DMS114 treated with DMSO at 0.1 percent for 48 hours (cell line): ENCODE measurements around the gene LANCL2.
"Not testable (repeated sequence)": the region's sequence is repeated elsewhere in the genome, so short reads cannot be mapped to it uniquely, and the experiment has no call there.

Source experiments
- DNase-seq: peaks from one replicate; lab custom pipeline; 2025; ENCODE audit not compliant: unreplicated experiment; lab: John Stamatoyannopoulos, UW

The LANCL2 gene

DNA sequence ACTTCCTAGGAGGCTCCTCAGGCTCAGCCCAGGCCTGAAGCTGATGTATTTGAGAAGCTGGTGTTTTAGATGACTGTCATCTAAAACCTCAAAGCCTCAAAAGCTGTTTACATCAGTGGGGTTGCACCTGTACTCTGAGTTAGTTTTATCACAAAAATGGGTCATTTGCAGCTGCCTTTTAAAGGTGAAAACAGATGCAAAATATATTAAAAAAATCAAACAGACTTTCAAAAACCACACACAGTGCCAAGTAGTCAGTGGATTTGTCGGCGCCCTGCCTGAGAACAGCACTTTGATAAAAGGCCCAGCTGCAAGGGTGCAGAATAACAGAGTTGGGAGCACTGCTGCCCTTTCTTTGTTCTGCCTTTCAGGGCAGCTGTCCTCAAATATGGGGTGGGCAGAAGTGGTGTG lies 104.1 kb downstream of the LANCL2 start:
- DNase-seq: no peak

DNA sequence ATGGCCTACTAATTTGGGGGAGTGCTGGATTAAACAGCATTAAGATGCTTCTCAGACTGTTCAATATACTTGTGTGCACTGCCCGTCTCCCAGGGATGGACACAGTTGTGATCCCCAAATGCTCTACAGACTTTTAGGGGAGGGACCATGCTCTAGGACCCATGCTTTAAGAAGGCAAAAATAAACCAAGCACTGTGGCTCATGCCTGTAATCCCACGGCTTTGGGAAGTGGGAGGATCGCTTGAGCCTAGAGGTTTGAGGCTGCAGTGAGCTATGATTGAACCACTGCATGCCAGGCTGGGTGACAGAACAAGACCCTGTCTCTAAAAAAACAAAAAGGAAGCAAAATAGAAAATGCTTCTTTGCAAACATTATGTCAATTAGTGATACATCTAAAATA lies 104.6 kb downstream of the LANCL2 start:
- no peak for DNase-seq

DNA sequence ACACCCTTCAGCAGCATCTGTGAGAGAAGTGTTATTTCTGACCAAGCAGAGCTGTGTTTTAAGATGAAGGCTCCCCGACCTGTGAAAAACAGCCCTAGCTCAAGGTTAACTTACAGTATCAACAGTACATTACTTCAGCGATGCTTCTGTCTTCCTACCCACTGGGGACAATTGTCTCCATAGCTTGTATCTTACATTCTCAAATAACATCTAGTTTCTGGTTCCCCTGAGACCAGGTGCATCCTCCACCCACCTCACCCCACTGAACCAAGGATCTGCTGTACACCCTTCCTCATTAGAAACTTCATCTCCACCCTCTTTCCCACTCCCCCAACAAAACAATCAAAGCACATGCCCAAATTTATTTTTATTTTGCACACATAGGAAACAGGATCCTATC lies 105.1 kb downstream of the LANCL2 start:
- DNase-seq: no peak

DNA sequence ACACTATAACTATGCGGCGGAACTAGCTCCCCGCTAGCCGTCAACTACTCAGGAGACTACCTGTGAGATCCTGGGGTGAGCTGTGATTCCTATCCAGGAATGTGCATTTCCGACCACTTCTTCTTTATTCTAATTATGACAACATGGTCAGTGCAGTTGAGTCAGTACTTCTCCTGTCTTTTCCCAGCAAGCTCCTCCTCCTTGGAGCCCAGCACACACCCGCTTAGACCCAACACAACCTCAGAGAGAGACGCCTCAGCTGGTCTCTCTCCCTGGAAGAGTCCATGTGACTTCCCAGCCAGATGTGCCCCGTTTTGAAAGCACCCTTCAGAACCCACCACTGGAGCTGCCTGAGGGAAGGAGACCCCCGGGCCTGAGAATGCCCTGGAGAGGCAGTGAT lies 106.5 kb downstream of the LANCL2 start:
- DNase-seq: not testable (repeated sequence)

DNA sequence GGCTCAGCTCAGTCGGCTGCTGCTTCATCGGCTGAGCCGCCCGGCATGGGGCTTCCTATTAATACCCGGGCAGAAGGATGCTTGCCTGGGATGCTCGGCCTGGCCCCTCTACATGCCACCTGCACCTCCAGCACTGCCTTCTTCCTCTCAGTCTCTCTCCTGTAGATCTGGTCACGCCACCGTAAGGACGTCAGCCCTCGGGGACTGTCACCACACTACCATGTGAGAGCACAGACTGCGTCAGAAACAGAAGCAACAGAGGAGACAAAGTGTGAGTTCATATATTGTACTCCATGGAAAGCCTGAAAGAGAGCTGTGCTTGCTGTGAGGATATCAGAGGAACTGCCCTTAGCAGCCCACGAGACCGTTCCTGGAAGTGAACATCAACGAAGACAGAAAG lies 107.3 kb downstream of the LANCL2 start:
- DNase-seq: not testable (repeated sequence)

DNA sequence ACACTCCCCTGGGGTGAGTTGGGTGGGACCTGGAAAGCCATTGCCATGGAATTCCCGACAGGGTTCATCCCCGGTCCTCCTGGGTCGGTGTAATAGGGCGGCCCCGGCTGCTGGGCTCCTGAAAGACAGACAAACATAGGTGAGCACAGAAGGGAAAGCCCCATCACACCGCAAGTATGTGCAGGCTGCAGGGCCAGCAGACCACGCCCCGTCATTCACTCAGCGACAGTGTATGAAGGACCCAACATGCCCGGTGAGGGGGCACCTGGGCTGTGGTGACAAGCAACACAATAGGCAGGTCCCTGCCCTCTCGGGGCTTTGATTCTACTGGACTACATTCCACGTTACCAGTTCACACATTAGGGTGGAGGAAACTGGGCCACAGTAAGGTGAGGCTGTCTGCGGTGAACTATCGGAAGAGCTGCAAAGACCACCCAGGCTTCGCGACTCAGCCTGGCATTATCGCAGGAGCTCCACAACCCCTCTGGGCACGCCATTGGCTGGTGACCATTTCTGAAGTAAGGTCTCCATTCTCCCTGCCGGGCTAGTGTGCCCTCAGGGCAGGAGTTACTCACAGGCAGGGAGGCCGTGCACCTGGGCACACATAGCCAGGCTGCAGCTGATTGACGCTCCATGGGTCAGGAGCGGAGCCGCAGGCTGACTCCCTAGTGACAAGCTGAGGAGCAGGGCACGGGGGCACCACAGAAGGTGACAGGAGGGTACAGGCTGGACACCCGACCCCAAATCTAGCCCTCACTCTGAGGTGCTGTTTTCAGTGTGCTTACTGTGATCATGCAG lies 108.0 kb downstream of the LANCL2 start:
- no peak for DNase-seq

DNA sequence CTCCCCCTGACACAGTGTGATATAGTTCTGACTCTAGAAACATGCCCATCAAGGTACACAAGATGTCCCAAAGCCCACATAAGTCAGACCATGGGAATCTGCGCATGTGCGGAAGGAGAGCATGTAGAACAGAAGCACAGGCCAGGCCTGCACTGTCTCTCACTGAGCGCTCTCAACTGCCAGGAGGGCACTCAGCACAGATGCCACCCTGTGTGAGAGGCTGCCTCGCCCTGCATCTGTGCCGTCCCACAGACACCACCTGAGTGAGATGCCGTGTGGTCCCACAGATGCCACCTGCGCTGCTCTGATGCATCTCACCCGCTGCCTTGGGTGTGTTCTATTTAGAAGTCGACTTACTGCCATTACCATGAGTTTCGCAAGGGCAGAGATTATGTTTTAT lies 108.8 kb downstream of the LANCL2 start:
- DNase-seq: no peak

DNA sequence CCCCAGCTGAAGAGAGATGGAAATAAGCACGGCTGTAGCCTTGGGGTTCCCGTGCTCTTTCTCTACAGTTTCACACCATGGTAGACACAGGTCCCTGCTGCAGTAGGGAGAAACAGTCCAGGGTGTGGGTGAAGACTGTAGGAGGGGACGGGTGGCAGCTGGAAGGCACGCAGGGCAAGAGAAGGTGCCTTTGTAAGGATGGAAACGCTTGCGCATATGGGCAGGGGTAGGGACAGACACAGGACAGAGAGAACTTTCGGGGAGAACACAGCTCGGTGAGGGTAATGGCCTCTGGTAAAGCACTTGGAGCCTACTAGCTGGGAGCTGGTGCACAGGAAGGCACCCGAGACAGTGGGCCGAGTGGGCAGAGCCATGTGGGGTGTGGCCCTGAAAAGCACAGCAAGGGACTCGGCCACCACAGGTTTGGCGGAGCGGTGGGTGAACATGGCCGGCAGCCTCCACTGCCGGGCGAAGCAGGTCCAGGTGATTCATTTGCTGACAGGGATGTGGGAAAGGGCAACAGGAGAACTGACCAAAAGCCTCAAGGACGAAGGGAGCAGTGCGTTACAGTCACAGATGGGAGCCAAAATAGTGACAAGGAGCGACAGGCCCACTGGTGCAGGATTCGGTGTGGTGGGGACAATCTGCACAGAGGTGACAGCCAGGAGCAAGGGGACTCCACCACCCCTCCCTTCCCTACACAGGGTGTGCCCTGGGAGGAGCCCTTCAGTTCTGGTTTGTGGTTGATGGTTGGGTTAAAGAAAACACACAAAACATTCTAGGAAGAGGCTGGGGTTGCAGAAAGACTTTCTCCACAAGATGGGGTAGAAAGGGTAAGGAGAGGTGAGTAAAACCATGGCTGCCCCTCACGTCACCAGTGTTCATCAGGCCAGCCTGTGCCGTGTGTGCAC lies 110.1 kb downstream of the LANCL2 start:
- DNase-seq: no peak

DNA sequence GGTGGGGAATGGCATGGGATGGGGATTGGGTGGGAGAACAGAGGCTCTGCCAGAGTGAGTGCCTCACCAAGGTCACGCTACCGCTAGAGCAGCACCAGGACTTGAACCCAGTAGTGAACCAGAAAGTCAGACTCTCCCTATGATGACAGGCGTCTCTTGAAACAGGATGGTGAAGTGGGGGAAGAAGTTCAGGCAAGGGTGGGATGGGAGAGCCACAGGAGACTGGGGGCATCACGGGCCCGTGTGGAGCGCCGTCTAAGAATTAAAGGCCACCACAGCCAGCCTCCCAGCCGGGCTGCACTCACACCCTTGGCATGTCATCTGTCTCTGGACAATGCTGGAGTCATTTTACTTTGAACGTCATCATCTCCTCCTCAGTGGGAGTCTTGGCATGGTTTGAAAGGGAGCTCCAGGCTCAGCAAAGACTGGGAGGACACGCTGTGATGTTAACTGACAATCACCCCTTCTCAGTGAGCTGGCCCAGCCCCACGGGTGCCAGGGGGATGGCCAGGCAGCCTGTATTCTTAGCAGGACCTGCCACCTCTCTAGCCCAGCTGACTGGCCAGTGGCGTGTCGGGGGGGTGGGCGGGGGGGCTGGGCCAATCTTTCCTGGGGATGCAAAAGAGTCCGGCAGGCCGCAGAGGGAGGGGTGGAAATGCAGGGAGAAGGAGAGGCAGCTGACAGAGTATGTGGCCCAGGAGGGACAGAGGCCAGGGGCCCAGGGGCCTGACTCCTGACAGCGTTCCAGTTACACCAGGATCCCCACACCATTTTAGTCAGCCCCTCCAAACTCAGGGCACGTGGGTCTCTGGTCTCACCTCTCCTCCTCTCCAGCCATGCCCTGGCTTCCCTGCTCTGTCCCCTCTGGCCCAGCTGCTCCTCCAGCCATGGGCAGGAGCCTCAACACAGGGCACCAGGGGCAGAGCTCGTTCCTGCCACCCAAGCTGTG lies 111.0 kb downstream of the LANCL2 start:
- no peak for DNase-seq

DNA sequence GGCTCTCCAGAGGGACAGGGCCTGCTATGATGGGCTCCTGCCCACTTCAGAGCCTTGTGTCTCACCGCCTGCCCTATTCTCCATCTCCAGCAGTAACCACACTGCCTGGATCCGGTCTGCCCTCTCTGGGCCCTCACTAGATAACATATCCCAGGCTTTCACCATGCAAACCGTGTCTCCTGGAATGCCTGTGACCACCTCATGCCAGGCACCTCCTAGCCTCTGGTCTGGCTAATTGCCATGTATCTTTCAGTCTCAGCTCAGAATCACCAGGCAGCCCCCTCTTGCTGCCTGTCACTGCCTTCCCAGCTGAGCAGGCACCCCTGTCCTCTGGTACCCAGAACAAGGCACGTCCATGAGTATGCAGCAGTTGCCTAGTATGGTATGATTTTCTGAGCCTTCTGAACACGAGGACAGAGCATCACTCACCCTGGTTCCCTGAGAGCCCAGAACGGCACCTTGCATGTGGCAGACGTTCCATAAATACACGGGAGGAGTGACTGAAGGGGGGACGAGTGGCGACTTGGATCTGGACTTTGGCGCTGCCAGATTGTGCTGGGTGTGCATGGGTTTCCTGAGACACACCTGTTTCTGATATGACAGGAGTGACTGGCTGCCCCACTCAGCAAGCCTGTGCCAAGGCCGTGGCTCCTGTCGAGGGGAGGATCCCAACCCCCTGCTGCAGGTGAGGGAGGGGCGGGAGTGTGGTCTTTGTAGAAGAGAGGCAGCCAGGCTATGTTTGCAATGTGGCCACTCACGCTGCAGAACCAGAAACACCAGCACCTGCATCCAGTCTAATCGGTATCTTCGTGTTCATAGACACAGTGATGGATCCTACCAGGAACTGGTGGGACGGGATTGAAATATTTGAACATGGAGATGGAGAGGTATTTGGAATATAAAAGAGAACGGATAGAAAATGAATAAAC lies 112.0 kb downstream of the LANCL2 start:
- DNase-seq: no peak

DNA sequence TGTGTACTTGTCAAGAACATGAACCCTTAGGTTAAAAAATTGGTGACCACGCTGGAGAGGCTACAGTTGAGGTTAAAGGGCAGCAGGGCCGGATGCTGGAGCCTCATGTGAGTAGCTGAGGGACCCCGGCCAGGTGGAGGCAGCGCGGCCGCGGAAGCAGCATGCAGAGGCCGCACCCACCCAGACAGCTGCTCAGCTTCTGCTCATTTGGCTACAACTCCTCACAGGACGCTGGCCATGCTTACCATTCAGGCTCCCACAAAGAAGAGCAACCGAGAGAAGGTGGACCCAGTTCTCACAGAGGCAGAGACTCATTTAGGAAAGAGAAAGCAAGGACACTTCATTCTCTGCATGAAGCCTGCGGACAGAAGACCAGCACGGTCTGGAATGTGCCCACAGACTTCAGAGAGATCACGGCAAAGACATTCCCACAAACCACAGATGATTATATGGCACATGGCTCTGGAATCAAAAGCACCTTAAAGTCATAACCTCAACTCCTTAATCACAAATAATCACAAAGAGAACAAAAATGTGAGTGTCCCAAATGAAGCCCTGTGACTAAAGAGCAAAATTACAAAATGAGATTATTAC lies 112.7 kb downstream of the LANCL2 start:
- DNase-seq: no peak

DNA sequence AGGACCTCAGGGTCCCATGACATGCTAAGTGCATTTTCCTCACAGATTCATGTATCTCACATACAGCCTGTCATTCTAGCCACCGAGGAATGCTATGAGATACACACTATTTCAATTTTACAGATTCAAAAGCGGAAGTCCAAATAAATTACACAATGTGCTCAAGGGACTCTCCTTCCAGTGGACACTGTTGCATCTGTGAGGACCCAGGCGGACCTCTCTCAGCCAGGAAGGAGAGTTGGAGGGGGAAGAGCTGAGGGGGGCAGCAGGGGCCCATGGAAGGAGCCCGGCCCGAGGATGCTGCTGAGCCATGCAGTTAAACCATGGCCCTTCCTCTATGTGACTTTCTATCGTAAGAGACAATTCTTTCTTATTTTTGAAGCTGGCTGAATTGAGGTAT lies 113.6 kb downstream of the LANCL2 start:
- no peak for DNase-seq

DNA sequence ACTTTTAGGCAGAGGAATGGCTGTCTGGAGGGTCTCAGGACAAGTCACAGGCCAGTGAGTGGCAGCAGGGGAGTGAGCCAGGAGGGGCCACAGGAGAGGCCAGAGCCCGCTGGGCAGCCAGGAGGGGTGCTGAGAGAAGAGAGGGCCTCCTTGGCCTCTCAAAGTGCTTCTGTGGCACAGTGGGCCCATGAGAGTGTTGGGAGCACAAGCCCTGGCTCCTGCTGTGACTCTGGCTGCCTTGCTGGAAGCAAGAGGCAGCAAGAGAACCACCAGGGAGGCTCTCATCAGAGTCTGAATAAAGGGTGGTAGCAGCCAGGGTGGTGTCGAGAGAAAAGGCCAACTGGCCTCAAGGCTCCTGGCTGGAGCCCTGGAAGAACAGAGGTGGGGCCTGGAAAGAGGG lies 116.0 kb downstream of the LANCL2 start:
- DNase-seq: no peak

DNA sequence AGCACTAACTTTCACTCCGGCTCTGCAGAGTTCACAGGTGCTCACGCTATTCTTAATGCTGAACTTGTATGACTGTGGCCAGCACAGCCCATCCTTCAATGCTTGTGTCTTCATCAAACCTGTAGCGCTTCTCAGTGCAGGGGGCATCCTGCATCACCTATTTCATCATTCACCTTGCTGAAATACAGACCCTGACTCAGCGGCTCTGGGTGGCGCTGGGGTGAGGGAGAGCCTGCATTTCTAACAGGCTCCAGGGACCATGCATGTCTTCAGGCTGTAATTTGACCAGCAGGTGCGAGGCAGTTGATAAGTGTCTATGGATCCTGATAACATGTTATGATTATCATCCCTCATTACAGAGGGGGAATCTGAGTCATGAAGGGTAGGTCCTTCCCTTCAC lies 117.9 kb downstream of the LANCL2 start:
- no peak for DNase-seq
